K562 (cell line): ENCODE measurements around the gene EGR1. TPM values are rescaled to one million over a fixed set of nuclear protein-coding genes. Genes with fewer than 3 reads are reported as not detected.

Source experiments
- ARID3B ChIP-seq: fragments of 250-450 bp; sonication (Bioruptor Pico); IDR thresholded peaks from 2 replicates; pipeline ENCODE4 v1.4.0; 2020; ENCODE audit warnings: borderline replicate concordance
- ELF1 ChIP-seq: fragments of 200-800 bp; sonication (Bioruptor generic); IDR thresholded peaks from 2 replicates; pipeline ENCODE4 v1.6.1; 2016; ENCODE audit warnings: missing genetic modification characterization, missing compliant biosample characterization
- HNRNPK ChIP-seq: fragments of 200-400 bp; formaldehyde crosslinking; IDR thresholded peaks from one replicate; pipeline ENCODE4 v1.6.1; 2018; ENCODE audit warnings: mild to moderate bottlenecking, low read depth, low read length; ENCODE audit not compliant: poor library complexity, severe bottlenecking
- NFE2L1 ChIP-seq: fragments of 450-650 bp; IDR thresholded peaks from 2 replicates; pipeline ENCODE4 v1.6.1; 2016; ENCODE audit warnings: missing genetic modification characterization, low read depth, mild to moderate bottlenecking, missing compliant biosample characterization, moderate library complexity, borderline replicate concordance
- NFIC ChIP-seq: fragments of 450-650 bp; IDR thresholded peaks from 2 replicates; pipeline ENCODE4 v1.6.1; 2017; ENCODE audit warnings: mild to moderate bottlenecking, inconsistent platforms
- PBX2 ChIP-seq, 2 experiments: IDR thresholded peaks in 1 of 2; conservative IDR thresholded peaks in 1 of 2; 2 replicates each; pipeline ENCODE4 v1.6.1; 2016; ENCODE audit warnings: low read depth in 2 of 2, mild to moderate bottlenecking in 1 of 2, missing compliant biosample characterization in 1 of 2, missing genetic modification characterization in 1 of 2, moderate library complexity in 1 of 2
- POLR2A ChIP-seq: fragments of 450-650 bp; conservative IDR thresholded peaks from 2 replicates; pipeline ENCODE4 v1.6.1; 2016
- PTTG1 ChIP-seq: fragments of 450-650 bp; IDR thresholded peaks from 2 replicates; pipeline ENCODE4 v1.6.1; 2016; ENCODE audit warnings: low read depth, mild to moderate bottlenecking, missing genetic modification characterization, missing compliant biosample characterization
- REST ChIP-seq, 2 experiments: fragments of 450-650 bp; formaldehyde crosslinking in 1 of 2; IDR thresholded peaks; 2 replicates each; pipeline versions ENCODE4 v1.4.0 to v1.6.1; 2014 to 2020; ENCODE audit warnings: mild to moderate bottlenecking in 2 of 2, borderline replicate concordance in 1 of 2, low read depth in 1 of 2
- SAFB2 ChIP-seq: fragments of 200-400 bp; formaldehyde crosslinking; IDR thresholded peaks from 2 replicates; pipeline ENCODE4 v1.6.1; 2018; ENCODE audit warnings: borderline replicate concordance, low read length, low read depth, moderate library complexity; ENCODE audit not compliant: severe bottlenecking
- SOX6 ChIP-seq: fragments of 450-650 bp; IDR thresholded peaks from 2 replicates; pipeline ENCODE4 v1.6.1; 2014; ENCODE audit warnings: mild to moderate bottlenecking
- YY1 ChIP-seq, 3 experiments: IDR thresholded peaks; 2 replicates each; pipeline ENCODE4 v1.6.1; 2011; ENCODE audit warnings: low read length in 2 of 3, mild to moderate bottlenecking in 2 of 3, moderate library complexity in 2 of 3, borderline replicate concordance in 1 of 3, control low read depth in 1 of 3, low read depth in 1 of 3; ENCODE audit not compliant: insufficient read depth in 3 of 3, insufficient replicate concordance in 2 of 3, control insufficient read depth in 1 of 3, insufficient read length in 1 of 3; ENCODE audit errors: extremely low read depth in 1 of 3
- polyA plus RNA-seq, 8 experiments: library from polyadenylated mRNA; depleted of rRNA in 4 of 8; stranded (reverse) in 5 of 8; unstranded in 3 of 8; fragments of >200 nt; fragmentation: Nextera tagmentation in 2 of 8; fragmentation: Illumina TruSeq in 1 of 8; extraction: Ambion mirVana in 2 of 8; extraction: Trizol in 1 of 8; gene quantifications; 2 replicates each; pipeline versions ENCODE4 v1.2.1 to v1.2.3, GENCODE V29; 2011 to 2014; ENCODE audit warnings: inconsistent platforms in 1 of 8, missing spikeins in 1 of 8
- total RNA-seq, 7 experiments: library from RNA; depleted of rRNA in 6 of 7; stranded (reverse); fragments of >200 nt in 6 of 7; fragmentation: Illumina TruSeq in 2 of 7; extraction: Trizol in 2 of 7; gene quantifications; 2 replicates each; pipeline versions ENCODE4 v1.2.1 to v1.2.3, GENCODE V29; 2011 to 2021; ENCODE audit warnings: low replicate concordance in 1 of 7

The EGR1 gene
- total and polyA plus RNA-seq, 9 of the 15 experiments (the other 6 are each of a cell fraction or from before 2014, with no cell fraction given): 1.3 to 132 (median 21.5) TPM

- TF ChIP-seq REST (IDR thresholded peaks at IDR 0.05; ENCODE audit: borderline replicate concordance): peak; percentile 85
- TF ChIP-seq REST (CRISPR knock-in tag; IDR thresholded peaks at IDR 0.05; ENCODE audit: low read depth): no peak; the same call in 1 of the 2 replicates
- TF ChIP-seq PTTG1 (tag): no peak
- no peak for TF ChIP-seq PBX2 (CRISPR knock-in tag; IDR thresholded peaks at IDR 0.05; ENCODE audit: low read depth)
- no peak for TF ChIP-seq PBX2 (tag; conservative IDR thresholded peaks at IDR 0.05; ENCODE audit: low read depth)
- TF ChIP-seq YY1 (IDR thresholded peaks at IDR 0.05; ENCODE audit: borderline replicate concordance in 1 of 3, control insufficient read depth in 1 of 3, extremely low read depth in 1 of 3, insufficient read depth in 3 of 3, insufficient read length in 1 of 3, insufficient replicate concordance in 2 of 3, low read depth in 1 of 3, low read length in 2 of 3): peak in 1 of 3 experiments; percentile 56
- no peak for TF ChIP-seq SAFB2
- peak; percentile 99 for TF ChIP-seq NFIC
- TF ChIP-seq ELF1 (tag): peak; percentile 33
- peak; percentile 26 for TF ChIP-seq HNRNPK
- TF ChIP-seq SOX6: peak; percentile 54
- TF ChIP-seq POLR2A: peak; percentile 70; the same call in 1 of the 2 replicates
- no peak for TF ChIP-seq ARID3B (CRISPR knock-in tag)
- no peak for TF ChIP-seq NFE2L1 (tag)
Observed at GRCh38 chr5:138464008-138464387, 1.3 kb upstream of the EGR1 start (continued).
